ENCODE results near the gene SREK1IP1.

GRCh38 chr5:64746446-64746845, 22.0 kb downstream of the SREK1IP1 start:
- TF ChIP-seq ZBTB26 (CRISPR knock-in tag; IDR thresholded peaks at IDR 0.05) (no peak), MED1 (CRISPR knock-in tag; IDR thresholded peaks at IDR 0.05; ENCODE audit: borderline replicate concordance) (no peak)
